GM12878 (cell line): ENCODE data around the gene ERC2. TPM values are rescaled to one million over a fixed set of nuclear protein-coding genes. Genes with fewer than 3 reads are reported as not detected.

Experiments used
- ATAC-seq: fragments of 200-7000 bp; cut with Tn5 transposase; 3 replicates; pipeline ENCODE4 v1.9.1; 2020; ENCODE audit warnings: mild to moderate bottlenecking, moderate library complexity
- BruUV-seq: library from RNA; stranded (reverse); fragments of 400-500 nt; replicated peaks from 2 replicates; lab custom pipeline; 2021; lab: Mats Ljungman, UMichigan
- CTCF ChIA-PET: fragments of 300-600 bp; sonication (Branson Sonifier 250); formaldehyde crosslinking; extraction: SDS; loops from one replicate; lab custom pipeline; 2021; ENCODE audit warnings: inconsistent platforms; lab: Yijun Ruan, JAX
- POLR2A ChIA-PET: fragments of 350-600 bp; formaldehyde crosslinking; extraction: SDS; loops from one replicate; lab custom pipeline; 2021; ENCODE audit warnings: inconsistent platforms; lab: Charles Lee
- RAD21 ChIA-PET: fragments of 300-600 bp; sonication (Branson Sonifier 250); formaldehyde crosslinking; loops from one replicate; lab custom pipeline; 2023; ENCODE audit warnings: antibody characterized with exemption; ENCODE audit not compliant: unreplicated experiment; lab: Charles Lee
- SMC1A ChIA-PET: fragments of 300-600 bp; sonication (Branson Sonifier 250); formaldehyde crosslinking; loops from one replicate; lab custom pipeline; 2023; ENCODE audit not compliant: unreplicated experiment, uncharacterized antibody; lab: Charles Lee
- DNase-seq: peaks from one replicate; pipeline ENCODE4 v3.0.0-alpha.2; 2011; ENCODE audit warnings: low read depth, low spot score
- FAIRE-seq: peaks from 3 replicates; lab custom pipeline; 2011; peaks lifted over from hg19 to GRCh38; lab: Jason Lieb, UNC
- H2AFZ ChIP-seq: 2 replicates; pipeline ENCODE4 v1.6.0; 2011; ENCODE audit warnings: low read depth, low read length, control low read depth; ENCODE audit not compliant: control insufficient read depth
- H3K27ac ChIP-seq: 2 replicates; pipeline ENCODE4 v1.5.1; 2011; ENCODE audit warnings: control low read depth; ENCODE audit not compliant: control insufficient read depth, insufficient read depth
- H3K27me3 ChIP-seq, 2 experiments: replicated peaks in 1 of 2; 2 replicates each; pipeline versions ENCODE4 v1.6.0 to v1.6.1; 2011; ENCODE audit warnings: low read length in 1 of 2; ENCODE audit not compliant: control insufficient read depth in 2 of 2, insufficient read depth in 2 of 2
- H3K36me3 ChIP-seq, 2 experiments: 2 replicates each; pipeline ENCODE4 v1.5.1; 2011; ENCODE audit warnings: low read length in 1 of 2; ENCODE audit not compliant: control insufficient read depth in 2 of 2, insufficient read depth in 2 of 2
- H3K4me1 ChIP-seq: 2 replicates; pipeline ENCODE4 v1.6.1; 2011; ENCODE audit warnings: mild to moderate bottlenecking, low read length, moderate library complexity, mixed read lengths; ENCODE audit not compliant: control insufficient read depth, insufficient read depth
- H3K4me2 ChIP-seq: 2 replicates; pipeline ENCODE4 v1.6.0; 2011; ENCODE audit warnings: control low read depth; ENCODE audit not compliant: control insufficient read depth, insufficient read depth
- H3K4me3 ChIP-seq: fragments of 200-600 bp; sonication (generic); 2 replicates; pipeline ENCODE4 v1.5.1; 2016
- H3K79me2 ChIP-seq: 2 replicates; pipeline ENCODE4 v1.6.0; 2011; ENCODE audit warnings: low read length; ENCODE audit not compliant: control insufficient read depth, insufficient read depth
- H3K9ac ChIP-seq: 2 replicates; pipeline ENCODE4 v1.8.0; 2011; ENCODE audit warnings: low read length, control low read depth, mixed read lengths; ENCODE audit not compliant: control insufficient read depth, insufficient read depth
- H3K9me3 ChIP-seq: replicated peaks from 3 replicates; pipeline ENCODE4 v1.5.1; 2011; ENCODE audit warnings: mild to moderate bottlenecking, low read length; ENCODE audit not compliant: control insufficient read depth, insufficient read depth
- H4K20me1 ChIP-seq: 2 replicates; pipeline ENCODE4 v1.6.0; 2011; ENCODE audit not compliant: control insufficient read depth, insufficient read depth
- BCL11A ChIP-seq: IDR thresholded peaks from 2 replicates; pipeline ENCODE4 v1.6.1; 2011; ENCODE audit warnings: low read depth, low read length
- CBFB ChIP-seq: IDR thresholded peaks from 2 replicates; pipeline ENCODE4 v1.6.1; 2016; ENCODE audit warnings: antibody characterized with exemption, low read depth
- CHD1 ChIP-seq: IDR thresholded peaks from 2 replicates; pipeline ENCODE4 v1.6.1; 2012; ENCODE audit warnings: low read depth, low read length, improper control_type of control experiment
- CREB1 ChIP-seq: IDR thresholded peaks from 2 replicates; pipeline ENCODE4 v1.6.1; 2012; ENCODE audit warnings: low read depth, mild to moderate bottlenecking, inconsistent platforms
- E4F1 ChIP-seq: fragments of 450-650 bp; IDR thresholded peaks from 2 replicates; pipeline ENCODE4 v1.6.1; 2018; ENCODE audit warnings: borderline replicate concordance, mild to moderate bottlenecking; ENCODE audit not compliant: partially characterized antibody
- GABPA ChIP-seq: IDR thresholded peaks from 2 replicates; pipeline ENCODE4 v1.6.1; 2014; ENCODE audit warnings: antibody characterized with exemption, low read depth, mild to moderate bottlenecking, inconsistent platforms
- IKZF1 ChIP-seq: fragments of 450-650 bp; conservative IDR thresholded peaks from 2 replicates; pipeline ENCODE4 v1.6.1; 2017; ENCODE audit warnings: antibody characterized with exemption, mild to moderate bottlenecking
- IKZF2 ChIP-seq, 2 experiments: fragments of 450-650 bp; IDR thresholded peaks; 2 replicates each; pipeline ENCODE4 v1.6.1; 2017; ENCODE audit warnings: mild to moderate bottlenecking in 2 of 2, moderate library complexity in 2 of 2
- IRF3 ChIP-seq: fragments of 450-650 bp; IDR thresholded peaks from 2 replicates; pipeline ENCODE4 v1.6.1; 2014; ENCODE audit warnings: mild to moderate bottlenecking
- NFYB ChIP-seq: IDR thresholded peaks from 2 replicates; pipeline ENCODE4 v1.6.1; 2011; ENCODE audit warnings: low read depth, mild to moderate bottlenecking, low read length, improper control_type of control experiment, moderate library complexity; ENCODE audit not compliant: insufficient read depth
- PAX5 ChIP-seq: IDR thresholded peaks from 2 replicates; pipeline ENCODE4 v1.6.1; 2011; ENCODE audit warnings: low read depth, low read length, borderline replicate concordance
- PBX3 ChIP-seq: IDR thresholded peaks from 2 replicates; pipeline ENCODE4 v1.6.1; 2011; ENCODE audit warnings: mild to moderate bottlenecking, low read depth, low read length, moderate library complexity; ENCODE audit not compliant: insufficient replicate concordance
- RB1 ChIP-seq: fragments of 450-650 bp; formaldehyde crosslinking; IDR thresholded peaks from 2 replicates; pipeline ENCODE4 v1.6.1; 2017; ENCODE audit warnings: mild to moderate bottlenecking, borderline replicate concordance
- RBBP5 ChIP-seq: fragments of 200-600 bp; sonication (generic); conservative IDR thresholded peaks from 2 replicates; pipeline ENCODE4 v1.6.1; 2016
- SMAD5 ChIP-seq: IDR thresholded peaks from 2 replicates; pipeline ENCODE4 v1.6.1; 2016; ENCODE audit warnings: antibody characterized with exemption, low read depth
- STAT3 ChIP-seq: IDR thresholded peaks from 2 replicates; pipeline ENCODE4 v1.6.1; 2011; ENCODE audit warnings: low read depth, low read length, improper control_type of control experiment
- WGBS: methylation state at CpG from one replicate; pipeline ENCODE4 v1.1.6; 2016; ENCODE audit warnings: low lambda C conversion rate; ENCODE audit not compliant: insufficient replicate concordance, insufficient coverage; ENCODE audit errors: missing lambda C conversion rate; 5-methylcytosine and 5-hydroxymethylcytosine counted together
- in situ Hi-C: fragments of 300-500 bp; cut with MboI; formaldehyde crosslinking; loops from 9 replicates; pipeline ENCODE4 v1.14.3; 2018; ENCODE audit warnings: mixed read lengths
- intact Hi-C: fragments of 100-400 bp; cut with micrococcal nuclease; formaldehyde crosslinking; loops from one replicate; pipeline ENCODE4 v1.14.2; 2022; ENCODE audit not compliant: unreplicated experiment
- polyA plus RNA-seq, 11 experiments: library from polyadenylated mRNA; depleted of rRNA in 4 of 11; unstranded in 6 of 11; stranded (reverse) in 5 of 11; fragments of >200 nt; fragmentation: Nextera tagmentation in 4 of 11; fragmentation: Illumina TruSeq in 1 of 11; extraction: Ambion mirVana in 4 of 11; extraction: Trizol in 1 of 11; gene quantifications; 1 replicate in 1 of 11; 2 replicates in 10 of 11; pipeline versions ENCODE4 v1.2.1 to v1.2.3, GENCODE V29; 2011 to 2016; ENCODE audit warnings: inconsistent platforms in 2 of 11, missing spikeins in 2 of 11, low read depth in 1 of 11
- total RNA-seq, 4 experiments: library from RNA; depleted of rRNA in 3 of 4; stranded (reverse); fragments of >200 nt in 3 of 4; fragmentation: Illumina TruSeq in 1 of 4; extraction: Trizol in 1 of 4; gene quantifications; 2 replicates each; pipeline versions ENCODE4 v1.2.1 to v1.2.3, GENCODE V29; 2013 to 2021

Gene ERC2
- total and polyA plus RNA-seq, 10 of the 15 experiments (the other 5 are each of a cell fraction or from before 2014, with no cell fraction given) = 0.06 to 1.4 (median 0.12) TPM; not detected in 3

- in situ Hi-C loops = no loop called here
- no peak for FAIRE-seq
These were observed 831.7 kb downstream of the ERC2 start for GRCh38 chr3:55636300-55637195.

More at GRCh38 chr3:55636300-55637195, 831.7 kb downstream of the ERC2 start:
- ChIA-PET RAD21 (no interaction called here), CTCF (no interaction called here), SMC1A (interaction anchor here (1.5 kb wide), 1 partner anchor 14 kb away, joined by 3 read pairs; no protein-coding TSS in a partner anchor), POLR2A (interaction anchor here (1.3 kb wide), 1 partner anchor 15 kb away, joined by 3 read pairs; no protein-coding TSS in a partner anchor)
- WGBS = 66% methylated on average over 9 of the region's 9 CpGs
- Histone ChIP-seq H3K4me1 (peaks cover 9% of the 10 kb centered on the region), H3K79me2 (no peaks in the 10 kb centered on the region), H3K36me3 (no peaks in the 10 kb centered on the region), H3K9ac (no peak overlapping the region), H3K27me3 (no peaks in the 10 kb centered on the region), H3K9me3 (no peaks in the 10 kb centered on the region), H4K20me1 (no peaks in the 10 kb centered on the region), H2AFZ (no peak overlapping the region), H3K4me3 (no peak overlapping the region), H3K4me2 (no peak overlapping the region), H3K27ac (no peak overlapping the region)
- intact Hi-C loops = no loop called here
- TF ChIP-seq BCL11A (no peak), RB1 (no peak), PBX3 (no peak), IKZF1 (no peak), RBBP5 (no peak), GABPA (no peak), PAX5 (no peak), IRF3 (no peak), E4F1 (no peak), CREB1 (no peak), IKZF2 (IDR thresholded peaks at IDR 0.05) (no peak), SMAD5 (no peak), STAT3 (no peak), CHD1 (no peak), NFYB (no peak), CBFB (no peak)
- BruUV-seq = no TSS peak
- DNase-seq (no peak), ATAC-seq (no peak)
